ENCODE measurements around the gene PPP1R3C. TPM values are rescaled to one million over a fixed set of nuclear protein-coding genes. Genes with fewer than 3 reads are reported as not detected.

PPP1R3C gene
- total and polyA plus RNA-seq, 2 of the 4 experiments (the other 2 are of a cell fraction) = 17.4 to 62.9 TPM

GRCh38 chr10:91610919-91611318, 22.0 kb downstream of the PPP1R3C start:
- no TSS peak for BruUV-seq (replicated peaks)
- H3K9me1 ChIP-seq (ENCODE audit: insufficient read depth, low read length) = peaks cover 27% of the 10 kb centered on the region
- peak overlapping the region; percentile 100 for H2BK15ac ChIP-seq (ENCODE audit: low read depth, low read length)
- peak overlapping the region; percentile 86 to 92 for H4K8ac ChIP-seq (ENCODE audit: low read depth in 2 of 2, low read length in 2 of 2)
- in situ Hi-C loops (cut with MboI; ENCODE audit: low sequenced_read_pairs) = no loop called here
- CTCF ChIA-PET = interaction anchor here (1.0 kb wide), 1 partner anchor 312 kb away, joined by 3 read pairs; no protein-coding TSS in a partner anchor
- no peaks in the 10 kb centered on the region for H3K9me3 ChIP-seq (ENCODE audit: control insufficient read depth, insufficient read depth, low read length)
- TF ChIP-seq CHD1 (IDR thresholded peaks at IDR 0.05; ENCODE audit: low read depth, low read length) (no peak), BHLHE40 (IDR thresholded peaks at IDR 0.05; ENCODE audit: low read depth, low read length) (no peak), RCOR1 (IDR thresholded peaks at IDR 0.05; ENCODE audit: insufficient replicate concordance, low read length) (no peak), POLR2A (IDR thresholded peaks at IDR 0.05; ENCODE audit: low read depth, low read length) (no peak), CTCF (conservative IDR thresholded peaks at IDR 0.05; ENCODE audit: low read depth, low read length) (no peak), FOS (IDR thresholded peaks at IDR 0.05; ENCODE audit: low read depth, low read length) (no peak), MAZ (IDR thresholded peaks at IDR 0.05; ENCODE audit: borderline replicate concordance, low read depth, low read length) (no peak), USF2 (IDR thresholded peaks at IDR 0.05; ENCODE audit: low read depth, low read length) (no peak), MAFK (IDR thresholded peaks at IDR 0.05; ENCODE audit: low read depth, low read length) (no peak)
- peak overlapping the region; percentile 99 for H4K91ac ChIP-seq (ENCODE audit: insufficient read depth, low read depth, low read length)
- H2AFZ ChIP-seq (replicated peaks; ENCODE audit: low read length, poor library complexity) = peak overlapping the region; percentile 59
- peak overlapping the region; percentile 98 for H3K18ac ChIP-seq (ENCODE audit: low read depth, low read length)
- peak overlapping the region; percentile 98 for H2AK5ac ChIP-seq (ENCODE audit: low read depth, low read length)
- intact Hi-C loops (cut with micrococcal nuclease) = no loop called here
- 0 out of 2 replicates have a peak overlapping the region, but pooled peaks have one; percentile 44 for H3K56ac ChIP-seq (ENCODE audit: extremely low read depth, insufficient read depth, low read length)
- H2AK9ac ChIP-seq (replicated peaks; ENCODE audit: low read depth, low read length, poor library complexity) = peak overlapping the region; percentile 89
- POLR2A ChIA-PET (ENCODE audit: unreplicated experiment) = no interaction called here
- peak overlapping the region; percentile 99 for H3K4ac ChIP-seq (ENCODE audit: low read depth, low read length)
- no peak overlapping the region for H3K9ac ChIP-seq (ENCODE audit: low read depth, low read length)
- H3K27ac ChIP-seq (ENCODE audit: insufficient read depth, low read length) = peak overlapping the region; percentile 95
- H4K20me1 ChIP-seq (ENCODE audit: insufficient read depth, low read length) = peaks cover 4% of the 10 kb centered on the region; the same call in 1 of the 2 replicates
- H3K4me1 ChIP-seq (ENCODE audit: control insufficient read depth, insufficient read depth, low read length) = peaks cover 28% of the 10 kb centered on the region
- no peak overlapping the region for H3K4me2 ChIP-seq (ENCODE audit: low read depth, low read length)
- 60% methylated on average over 1 of the region's 1 CpG; no CpG with 5 or more reads in 1 of the 2 experiments for WGBS, 2 experiments (ENCODE audit: extremely low coverage in 2 of 2, insufficient read length in 1 of 2)
- DNase-seq (no peak), ATAC-seq (ENCODE audit: low read depth) (no peak)
- H3K79me1 ChIP-seq (ENCODE audit: low read depth in 1 of 2, low read length in 2 of 2) = peaks cover 0 to 10% of the 10 kb centered on the region in 2 experiments; a peak in 2 of 4 replicates
- H3K4me3 ChIP-seq (ENCODE audit: insufficient read depth, low read depth, low read length) = no peak overlapping the region
- H3K27me3 ChIP-seq (ENCODE audit: control insufficient read depth, insufficient read depth, low read length) = no peaks in the 10 kb centered on the region
- peak overlapping the region; percentile 74 for H3K23ac ChIP-seq (ENCODE audit: low read depth, low read length)
- peak overlapping the region; percentile 95 for H3K14ac ChIP-seq (replicated peaks; ENCODE audit: low read depth, low read length)
- H2BK5ac ChIP-seq (ENCODE audit: low read depth, low read length, poor library complexity, severe bottlenecking) = peak overlapping the region; percentile 98
- peak overlapping the region; percentile 97 for H4K5ac ChIP-seq (ENCODE audit: low read depth, low read length)
- H2BK20ac ChIP-seq (ENCODE audit: low read depth, low read length) = peak overlapping the region; percentile 95
- dilution Hi-C loops (cut with HindIII; ENCODE audit: low sequenced_read_pairs, unreplicated experiment) = no loop called here
- H2BK120ac ChIP-seq (ENCODE audit: low read depth, low read length) = peak overlapping the region; percentile 99
- no peaks in the 10 kb centered on the region for H3K36me3 ChIP-seq (ENCODE audit: control insufficient read depth, insufficient read depth, low read length)
